ENCODE data around the gene FAF1.

Gene FAF1

GRCh38 chr1:50438945-50439344 lies 521.1 kb downstream of the FAF1 start:
- H3K4me1 ChIP-seq = no peaks in the 10 kb centered on the region
- H3K27ac ChIP-seq = no peak overlapping the region
- H2AFZ ChIP-seq = no peak overlapping the region
- H3K79me2 ChIP-seq = no peaks in the 10 kb centered on the region
- no peaks in the 10 kb centered on the region for H3K27me3 ChIP-seq (ENCODE audit: control insufficient read depth, insufficient read depth, low read length)
- H3K36me3 ChIP-seq (ENCODE audit: control insufficient read depth, insufficient read depth, low read length) = no peaks in the 10 kb centered on the region
- H3K4me3 ChIP-seq (ENCODE audit: low read depth, low read length) = no peak overlapping the region
- H3K4me2 ChIP-seq (ENCODE audit: low read length) = no peak overlapping the region
- H3K9ac ChIP-seq = no peak overlapping the region
- TF ChIP-seq CTCF (IDR thresholded peaks at IDR 0.05) = no peak
- no peaks in the 10 kb centered on the region for H3K9me3 ChIP-seq (ENCODE audit: control insufficient read depth, low read length)

GRCh38 chr1:50436489-50436888 lies 523.6 kb downstream of the FAF1 start:
- no peak overlapping the region for H2AFZ ChIP-seq
- no peak for TF ChIP-seq CTCF (IDR thresholded peaks at IDR 0.05)

GRCh38 chr1:50430010-50430405 lies 530.1 kb downstream of the FAF1 start:
- no peaks in the 10 kb centered on the region for H3K4me1 ChIP-seq
- no peak overlapping the region for H3K9ac ChIP-seq
- H3K27ac ChIP-seq = no peak overlapping the region
- no peak overlapping the region for H3K4me2 ChIP-seq (ENCODE audit: low read length)
- H2AFZ ChIP-seq = no peak overlapping the region
- H3K9me3 ChIP-seq (ENCODE audit: control insufficient read depth, low read length) = no peaks in the 10 kb centered on the region
- H3K79me2 ChIP-seq = no peaks in the 10 kb centered on the region
- no peak for TF ChIP-seq CTCF (IDR thresholded peaks at IDR 0.05)
- H3K36me3 ChIP-seq (ENCODE audit: control insufficient read depth, insufficient read depth, low read length) = no peaks in the 10 kb centered on the region
- H3K4me3 ChIP-seq (ENCODE audit: low read depth, low read length) = no peak overlapping the region
- H3K27me3 ChIP-seq (ENCODE audit: control insufficient read depth, insufficient read depth, low read length) = peaks cover 22% of the 10 kb centered on the region

More at GRCh38 chr1:50436489-50436888, 523.6 kb downstream of the FAF1 start:
- Histone ChIP-seq H3K9me3 (ENCODE audit: control insufficient read depth, low read length) (no peaks in the 10 kb centered on the region), H3K36me3 (ENCODE audit: control insufficient read depth, insufficient read depth, low read length) (no peaks in the 10 kb centered on the region), H3K27ac (no peak overlapping the region), H3K9ac (no peak overlapping the region), H3K79me2 (no peaks in the 10 kb centered on the region), H3K4me3 (ENCODE audit: low read depth, low read length) (no peak overlapping the region), H3K27me3 (ENCODE audit: control insufficient read depth, insufficient read depth, low read length) (no peaks in the 10 kb centered on the region), H3K4me1 (no peaks in the 10 kb centered on the region), H3K4me2 (ENCODE audit: low read length) (no peak overlapping the region)

GRCh38 chr1:50427818-50428779 lies 532.0 kb downstream of the FAF1 start:
- Histone ChIP-seq H3K27me3 (ENCODE audit: control insufficient read depth, insufficient read depth, low read length) (peaks cover 35% of the 10 kb centered on the region), H3K4me1 (no peaks in the 10 kb centered on the region), H3K4me3 (ENCODE audit: low read depth, low read length) (no peak overlapping the region), H3K9ac (no peak overlapping the region), H3K79me2 (no peaks in the 10 kb centered on the region), H3K36me3 (ENCODE audit: control insufficient read depth, insufficient read depth, low read length) (no peaks in the 10 kb centered on the region), H2AFZ (no peak overlapping the region), H3K9me3 (ENCODE audit: control insufficient read depth, low read length) (no peaks in the 10 kb centered on the region), H3K4me2 (ENCODE audit: low read length) (no peak overlapping the region), H3K27ac (no peak overlapping the region)
- no peak for TF ChIP-seq CTCF (IDR thresholded peaks at IDR 0.05)

All from parathyroid adenoma (tissue), 2 donors.